Fibroblast of lung (primary cell): ENCODE data around the gene TSGA10IP. TPM values are rescaled to one million over a fixed set of nuclear protein-coding genes. Genes with fewer than 3 reads are reported as not detected.
A peak's percentile ranks its signal among the peaks of the same experiment; 100 is the strongest.

Source experiments
- DNase-seq, 2 donors: peaks; one replicate each; pipeline versions ENCODE4 v3.0.0 to v3.0.0-alpha.2; 2010; ENCODE audit warnings: low read depth in 2 of 2
- H2AFZ ChIP-seq: 2 replicates; pipeline ENCODE4 v1.5.1; 2012; ENCODE audit warnings: low read length, control low read depth, inconsistent platforms
- H3K27ac ChIP-seq: 2 replicates; pipeline ENCODE4 v1.5.1; 2011; ENCODE audit warnings: low read length, control low read depth; ENCODE audit not compliant: insufficient read depth
- H3K27me3 ChIP-seq: 2 replicates; pipeline ENCODE4 v1.5.1; 2011; ENCODE audit warnings: mild to moderate bottlenecking, low read length; ENCODE audit not compliant: control insufficient read depth, insufficient read depth
- H3K36me3 ChIP-seq: 2 replicates; pipeline ENCODE4 v1.5.1; 2011; ENCODE audit warnings: low read length; ENCODE audit not compliant: control insufficient read depth, insufficient read depth
- H3K4me1 ChIP-seq: 2 replicates; pipeline ENCODE4 v1.5.1; 2011; ENCODE audit warnings: low read length; ENCODE audit not compliant: control insufficient read depth, insufficient read depth; ENCODE audit errors: extremely low read depth
- H3K4me2 ChIP-seq: 2 replicates; pipeline ENCODE4 v1.5.1; 2011; ENCODE audit warnings: low read length, control low read depth; ENCODE audit not compliant: insufficient read depth; ENCODE audit errors: extremely low read depth
- H3K4me3 ChIP-seq, 4 experiments: fragments of 200-600 bp in 1 of 4; sonication (generic) in 1 of 4; replicated peaks in 1 of 4; 2 replicates each; pipeline ENCODE4 v1.5.1; 2011 to 2016; ENCODE audit warnings: low read length in 4 of 4, low read depth in 3 of 4, mild to moderate bottlenecking in 3 of 4, control low read depth in 2 of 4, inconsistent platforms in 1 of 4, mixed read lengths in 1 of 4; ENCODE audit not compliant: insufficient read depth in 1 of 4; ENCODE audit errors: control extremely low read depth in 1 of 4
- H3K79me2 ChIP-seq: 2 replicates; pipeline ENCODE4 v1.5.1; 2012; ENCODE audit warnings: mild to moderate bottlenecking, low read length, inconsistent platforms; ENCODE audit not compliant: control insufficient read depth, insufficient read depth
- H3K9ac ChIP-seq: 2 replicates; pipeline ENCODE4 v1.5.1; 2011; ENCODE audit warnings: mild to moderate bottlenecking, low read length, control low read depth; ENCODE audit not compliant: insufficient read depth
- H3K9me3 ChIP-seq: 2 replicates; pipeline ENCODE4 v1.5.1; 2012; ENCODE audit warnings: low read depth, low read length; ENCODE audit not compliant: control insufficient read depth, insufficient read depth
- H4K20me1 ChIP-seq: 2 replicates; pipeline ENCODE4 v1.5.1; 2011; ENCODE audit warnings: low read length; ENCODE audit not compliant: control insufficient read depth, insufficient read depth; ENCODE audit errors: extremely low read depth
- CTCF ChIP-seq, 2 donors: IDR thresholded peaks in 1 of 2; conservative IDR thresholded peaks in 1 of 2; 1 replicate in 1 of 2; 2 replicates in 1 of 2; pipeline ENCODE4 v1.5.1; 2011 to 2012; ENCODE audit warnings: low read length in 2 of 2, control low read depth in 1 of 2, inconsistent platforms in 1 of 2, low read depth in 1 of 2, mild to moderate bottlenecking in 1 of 2
- EZH2 ChIP-seq: IDR thresholded peaks from 2 replicates; pipeline ENCODE4 v1.5.1; 2012; ENCODE audit warnings: low read length, control low read depth, mild to moderate bottlenecking; ENCODE audit errors: missing control alignments
- polyA plus RNA-seq, 2 donors: library from polyadenylated mRNA; depleted of rRNA in 1 of 2; stranded (reverse) in 1 of 2; unstranded in 1 of 2; fragments of >200 nt; gene quantifications; 2 replicates each; pipeline ENCODE4 v1.2.1, GENCODE V29; 2011 to 2012; ENCODE audit warnings: missing spikeins in 1 of 2
- total RNA-seq: library from RNA; depleted of rRNA; stranded (reverse); fragments of >200 nt; gene quantifications from 2 replicates; pipeline ENCODE4 v1.2.1, GENCODE V29; 2014

The TSGA10IP gene
- total and polyA plus RNA-seq, 2 donors (not counting 1 experiment from before 2014, with no cell fraction given): 0.17 TPM; not detected in 1

GRCh38 chr11:65915821-65916251 is 29.4 kb upstream of the TSGA10IP start:
- peaks cover 63% of the 10 kb centered on the region for H3K79me2 ChIP-seq
- TF ChIP-seq CTCF (conservative IDR thresholded peaks at IDR 0.05 in 1 of 2, IDR thresholded peaks at IDR 0.05 in 1 of 2; ENCODE audit: low read depth in 1 of 2, low read length in 2 of 2): no peak
- no peak for TF ChIP-seq EZH2
- peak overlapping the region; percentile 99 for H3K27ac ChIP-seq
- H3K27me3 ChIP-seq: no peaks in the 10 kb centered on the region
- no peak overlapping the region for H2AFZ ChIP-seq
- peak overlapping the region; percentile 80 for H3K4me2 ChIP-seq
- peak overlapping the region; percentile 48 for H3K9ac ChIP-seq
- peaks cover 62% of the 10 kb centered on the region for H3K4me1 ChIP-seq
- peak overlapping the region in 2 of 4 experiments; percentile 28 to 94 for H3K4me3 ChIP-seq
- H3K36me3 ChIP-seq: peaks cover 12% of the 10 kb centered on the region
- no peaks in the 10 kb centered on the region for H4K20me1 ChIP-seq
- peak; percentile 95 to 97 for DNase-seq
- no peaks in the 10 kb centered on the region for H3K9me3 ChIP-seq

- TF ChIP-seq CTCF (conservative IDR thresholded peaks at IDR 0.05 in 1 of 2, IDR thresholded peaks at IDR 0.05 in 1 of 2; ENCODE audit: low read depth in 1 of 2, low read length in 2 of 2) (no peak), EZH2 (no peak)
- Histone ChIP-seq H2AFZ (no peak overlapping the region), H4K20me1 (no peaks in the 10 kb centered on the region), H3K4me2 (peak overlapping the region; percentile 80), H3K4me3 (peak overlapping the region; percentile 2 to 94 (median 16)), H3K4me1 (peaks cover 60% of the 10 kb centered on the region), H3K27ac (peak overlapping the region; percentile 99), H3K27me3 (no peaks in the 10 kb centered on the region), H3K9ac (peak overlapping the region; percentile 48), H3K36me3 (peaks cover 14% of the 10 kb centered on the region), H3K9me3 (no peaks in the 10 kb centered on the region), H3K79me2 (peaks cover 69% of the 10 kb centered on the region)
- no peak for DNase-seq
These were observed 28.9 kb upstream of the TSGA10IP start for GRCh38 chr11:65916391-65916790.

- H3K9ac ChIP-seq: peak overlapping the region; percentile 48
- H2AFZ ChIP-seq: no peak overlapping the region
- H3K27ac ChIP-seq: peak overlapping the region; percentile 99
- H4K20me1 ChIP-seq: no peaks in the 10 kb centered on the region
- peaks cover 72% of the 10 kb centered on the region for H3K79me2 ChIP-seq
- H3K27me3 ChIP-seq: no peaks in the 10 kb centered on the region
- peaks cover 14% of the 10 kb centered on the region for H3K36me3 ChIP-seq
- TF ChIP-seq EZH2 (no peak), CTCF (conservative IDR thresholded peaks at IDR 0.05 in 1 of 2, IDR thresholded peaks at IDR 0.05 in 1 of 2; ENCODE audit: low read depth in 1 of 2, low read length in 2 of 2) (no peak)
- peaks cover 53% of the 10 kb centered on the region for H3K4me1 ChIP-seq
- no peak for DNase-seq
- H3K4me3 ChIP-seq: peak overlapping the region in 3 of 4 experiments; percentile 90 to 94 (median 91)
- H3K4me2 ChIP-seq: peak overlapping the region; percentile 80
- H3K9me3 ChIP-seq: no peaks in the 10 kb centered on the region
These were observed 28.2 kb upstream of the TSGA10IP start for GRCh38 chr11:65917077-65917433.
